Activated T-helper 1 cell treated with anti-CD3 and anti-CD28 coated beads, Interleukin-12 subunit alpha, Interleukin-12 subunit beta, Interleukin-2, Interleukin-4 antibody, amounts not matched to agents 30 ng/mL and 10 ng/mL and 1 ng/mL, durations not matched to agents 14 hours and 24 hours and 36 hours (primary cell): Measurements from ENCODE around the gene TRPM8. TPM values are rescaled to one million over a fixed set of nuclear protein-coding genes. Genes with fewer than 3 reads are reported as not detected.

Experiments
- DNase-seq: peaks from one replicate; pipeline ENCODE4 v3.0.0; 2021; ENCODE audit warnings: low spot score
- H3K27ac Mint-ChIP-seq: one replicate; pipeline ENCODE4 v1.8.0; 2021; ENCODE audit warnings: mild to moderate bottlenecking, mixed read lengths
- H3K27me3 Mint-ChIP-seq: one replicate; pipeline ENCODE4 v1.8.0; 2022; ENCODE audit warnings: mild to moderate bottlenecking, moderate library complexity, mixed read lengths; ENCODE audit not compliant: insufficient read depth
- H3K36me3 Mint-ChIP-seq: one replicate; pipeline ENCODE4 v1.8.0; 2021; ENCODE audit warnings: low read depth, mixed read lengths
- H3K4me1 Mint-ChIP-seq: one replicate; pipeline ENCODE4 v1.8.0; 2021; ENCODE audit warnings: low read depth, mixed read lengths
- H3K4me3 Mint-ChIP-seq: one replicate; pipeline ENCODE4 v1.8.0; 2021; ENCODE audit warnings: mild to moderate bottlenecking, moderate library complexity, mixed read lengths
- H3K9me3 Mint-ChIP-seq: one replicate; pipeline ENCODE4 v1.8.0; 2021; ENCODE audit warnings: mixed read lengths
- intact Hi-C: fragments of 100-400 bp; cut with micrococcal nuclease; formaldehyde crosslinking; loops from one replicate; pipeline ENCODE4 v1.15.1; 2024
- total RNA-seq: library from RNA; stranded (reverse); gene quantifications from 2 replicates; pipeline ENCODE4 v1.2.3, GENCODE V29; 2022

The TRPM8 gene
- total RNA-seq, 1 donor from 2014 or later = not detected

- peaks cover 4% of the 10 kb centered on the region for H3K36me3 Mint-ChIP-seq
- H3K4me1 Mint-ChIP-seq = peaks cover 22% of the 10 kb centered on the region
- H3K27ac Mint-ChIP-seq = no peak overlapping the region
- no peaks in the 10 kb centered on the region for H3K9me3 Mint-ChIP-seq
- no peak overlapping the region for H3K4me3 Mint-ChIP-seq
- intact Hi-C loops = no loop called here
- no peak for DNase-seq
- peaks cover 17% of the 10 kb centered on the region for H3K27me3 Mint-ChIP-seq
Measured at GRCh38 chr2:233982421-233983121, 65.4 kb downstream of the TRPM8 start.

- H3K9me3 Mint-ChIP-seq = peaks cover 6% of the 10 kb centered on the region
- H3K27ac Mint-ChIP-seq = no peak overlapping the region
- peaks cover 21% of the 10 kb centered on the region for H3K4me1 Mint-ChIP-seq
- H3K36me3 Mint-ChIP-seq = peaks cover 4% of the 10 kb centered on the region
- H3K27me3 Mint-ChIP-seq = peaks cover 19% of the 10 kb centered on the region
- intact Hi-C loops = no loop called here
- no peak for DNase-seq
- H3K4me3 Mint-ChIP-seq = no peak overlapping the region
Measured at GRCh38 chr2:233983445-233983844, 66.3 kb downstream of the TRPM8 start.

GRCh38 chr2:233988581-233988980, 71.4 kb downstream of the TRPM8 start:
- H3K27ac Mint-ChIP-seq = no peak overlapping the region
- H3K4me1 Mint-ChIP-seq = peaks cover 49% of the 10 kb centered on the region
- H3K36me3 Mint-ChIP-seq = peaks cover 7% of the 10 kb centered on the region
- no peak overlapping the region for H3K4me3 Mint-ChIP-seq
- peaks cover 10% of the 10 kb centered on the region for H3K9me3 Mint-ChIP-seq
- DNase-seq = no peak
- peaks cover 22% of the 10 kb centered on the region for H3K27me3 Mint-ChIP-seq
- intact Hi-C loops = no loop called here

- Mint-ChIP-seq H3K4me1 (peaks cover 49% of the 10 kb centered on the region), H3K9me3 (peaks cover 10% of the 10 kb centered on the region), H3K36me3 (peaks cover 7% of the 10 kb centered on the region), H3K27me3 (peaks cover 27% of the 10 kb centered on the region), H3K27ac (no peak overlapping the region), H3K4me3 (no peak overlapping the region)
- no peak for DNase-seq
- intact Hi-C loops = no loop called here
Measured at GRCh38 chr2:233989221-233989858, 72.2 kb downstream of the TRPM8 start.

- Mint-ChIP-seq H3K4me3 (peak overlapping the region; percentile 38), H3K27me3 (peaks cover 27% of the 10 kb centered on the region), H3K27ac (no peak overlapping the region), H3K9me3 (peaks cover 10% of the 10 kb centered on the region), H3K36me3 (peaks cover 3% of the 10 kb centered on the region), H3K4me1 (peaks cover 49% of the 10 kb centered on the region)
- peak; percentile 69 for DNase-seq
- intact Hi-C loops = loop anchor here (1.0 to 5.0 kb wide), 5 partner anchors 11 to 510 kb away; no protein-coding TSS in a partner anchor
Measured at GRCh38 chr2:233990261-233990798, 73.2 kb downstream of the TRPM8 start.

GRCh38 chr2:233991196-233991595, 74.0 kb downstream of the TRPM8 start:
- Mint-ChIP-seq H3K27me3 (peaks cover 26% of the 10 kb centered on the region), H3K27ac (no peak overlapping the region), H3K4me3 (no peak overlapping the region), H3K4me1 (peaks cover 52% of the 10 kb centered on the region), H3K9me3 (peaks cover 10% of the 10 kb centered on the region), H3K36me3 (peaks cover 3% of the 10 kb centered on the region)
- no peak for DNase-seq
- intact Hi-C loops = loop anchor here (5.0 kb wide), 1 partner anchor 134 kb away; no protein-coding TSS in a partner anchor

GRCh38 chr2:233992513-233993217, 75.5 kb downstream of the TRPM8 start:
- DNase-seq = no peak
- intact Hi-C loops = loop anchor here (5.0 kb wide), 1 partner anchor 135 kb away; no protein-coding TSS in a partner anchor
- H3K4me3 Mint-ChIP-seq = no peak overlapping the region

GRCh38 chr2:233993461-233993860, 76.3 kb downstream of the TRPM8 start:
- Mint-ChIP-seq H3K36me3 (peaks cover 3% of the 10 kb centered on the region), H3K27ac (no peak overlapping the region), H3K4me1 (peaks cover 50% of the 10 kb centered on the region), H3K9me3 (peaks cover 4% of the 10 kb centered on the region), H3K27me3 (peaks cover 21% of the 10 kb centered on the region), H3K4me3 (no peak overlapping the region)
- no peak for DNase-seq
- intact Hi-C loops = loop anchor here (5.0 kb wide), 1 partner anchor 136 kb away; no protein-coding TSS in a partner anchor

More at GRCh38 chr2:233992513-233993217, 75.5 kb downstream of the TRPM8 start:
- Mint-ChIP-seq H3K27me3 (peaks cover 23% of the 10 kb centered on the region), H3K9me3 (peaks cover 9% of the 10 kb centered on the region), H3K27ac (no peak overlapping the region), H3K4me1 (peaks cover 58% of the 10 kb centered on the region), H3K36me3 (peaks cover 3% of the 10 kb centered on the region)

GRCh38 chr2:233994151-233994550, 77.0 kb downstream of the TRPM8 start:
- intact Hi-C loops = loop anchor here (5.0 kb wide), 1 partner anchor 137 kb away; no protein-coding TSS in a partner anchor
- peaks cover 44% of the 10 kb centered on the region for H3K4me1 Mint-ChIP-seq
- no peak for DNase-seq

GRCh38 chr2:233996000-233996399, 78.8 kb downstream of the TRPM8 start:
- Mint-ChIP-seq H3K9me3 (no peaks in the 10 kb centered on the region), H3K27ac (no peak overlapping the region), H3K4me1 (peaks cover 27% of the 10 kb centered on the region), H3K36me3 (peaks cover 2% of the 10 kb centered on the region), H3K27me3 (peaks cover 21% of the 10 kb centered on the region), H3K4me3 (no peak overlapping the region)
- intact Hi-C loops = no loop called here
- no peak for DNase-seq

More at GRCh38 chr2:233994151-233994550, 77.0 kb downstream of the TRPM8 start:
- Mint-ChIP-seq H3K27ac (no peak overlapping the region), H3K36me3 (peaks cover 3% of the 10 kb centered on the region), H3K9me3 (peaks cover 4% of the 10 kb centered on the region), H3K27me3 (peaks cover 21% of the 10 kb centered on the region), H3K4me3 (no peak overlapping the region)

GRCh38 chr2:233996461-233996860, 79.3 kb downstream of the TRPM8 start:
- Mint-ChIP-seq H3K27me3 (peaks cover 19% of the 10 kb centered on the region), H3K9me3 (no peaks in the 10 kb centered on the region), H3K36me3 (peaks cover 2% of the 10 kb centered on the region), H3K4me1 (peaks cover 27% of the 10 kb centered on the region), H3K4me3 (no peak overlapping the region), H3K27ac (no peak overlapping the region)
- intact Hi-C loops = no loop called here
- DNase-seq = no peak

- Mint-ChIP-seq H3K4me3 (no peak overlapping the region), H3K27ac (no peak overlapping the region)
Measured at GRCh38 chr2:233997707-233998106, 80.5 kb downstream of the TRPM8 start.

More at GRCh38 chr2:233997707-233998106, 80.5 kb downstream of the TRPM8 start:
- H3K36me3 Mint-ChIP-seq = peaks cover 2% of the 10 kb centered on the region
- DNase-seq = no peak
- H3K9me3 Mint-ChIP-seq = no peaks in the 10 kb centered on the region
- peaks cover 10% of the 10 kb centered on the region for H3K27me3 Mint-ChIP-seq
- H3K4me1 Mint-ChIP-seq = peaks cover 21% of the 10 kb centered on the region
- intact Hi-C loops = no loop called here
